B cell (primary cell): ENCODE measurements around the gene PHACTR1. TPM values are rescaled to one million over a fixed set of nuclear protein-coding genes. Genes with fewer than 3 reads are reported as not detected.

Source experiments
- ATAC-seq: fragments of 200-7000 bp; cut with Tn5 transposase; one replicate; pipeline ENCODE4 v1.10.0; 2021; ENCODE audit warnings: low read depth, mild to moderate bottlenecking, moderate number of reproducible peaks, moderate library complexity
- CTCF ChIA-PET: fragments of 350-600 bp; sonication (Branson Sonifier 250); formaldehyde crosslinking; loops from one replicate; lab custom pipeline; 2021; ENCODE audit warnings: antibody characterized with exemption, inconsistent platforms; lab: Charles Lee
- POLR2A ChIA-PET: fragments of 350-600 bp; sonication (Branson Sonifier 250); formaldehyde crosslinking; loops from one replicate; lab custom pipeline; 2021; ENCODE audit warnings: antibody characterized with exemption; lab: Charles Lee
- DNase-seq: peaks from one replicate; pipeline ENCODE4 v3.0.0; 2013
- H2AFZ ChIP-seq: 2 replicates; pipeline ENCODE4 v1.6.1; 2012; ENCODE audit warnings: mild to moderate bottlenecking, low read depth, low read length; ENCODE audit not compliant: insufficient read depth, poor library complexity, severe bottlenecking
- H3K27ac ChIP-seq, 2 donors: 1 replicate in 1 of 2; 2 replicates in 1 of 2; pipeline ENCODE4 v1.5.1; 2012 to 2013; ENCODE audit warnings: low read length in 2 of 2, mild to moderate bottlenecking in 2 of 2, moderate library complexity in 1 of 2
- H3K27me3 ChIP-seq, 4 experiments: fragments of 200-600 bp in 1 of 4; sonication (generic) in 1 of 4; replicated peaks in 1 of 4; 1 replicate in 2 of 4; 2 replicates in 2 of 4; pipeline versions ENCODE4 v1.6.1 to v1.7.0; 2013 to 2016; ENCODE audit warnings: low read length in 3 of 4, mild to moderate bottlenecking in 2 of 4, mixed read lengths in 1 of 4, moderate library complexity in 1 of 4; ENCODE audit not compliant: insufficient read depth in 4 of 4, control insufficient read depth in 3 of 4; ENCODE audit errors: control extremely low read depth in 1 of 4
- H3K36me3 ChIP-seq, 2 experiments: replicated peaks in 1 of 2; 1 replicate in 1 of 2; 2 replicates in 1 of 2; pipeline versions ENCODE4 v1.6.1 to v1.7.1; 2013; ENCODE audit warnings: low read length in 1 of 2; ENCODE audit not compliant: insufficient read depth in 2 of 2, control insufficient read depth in 1 of 2; ENCODE audit errors: control extremely low read depth in 1 of 2, extremely low read depth in 1 of 2
- H3K4me1 ChIP-seq, 2 donors: fragments of 200-600 bp in 1 of 2; sonication (generic) in 1 of 2; 1 replicate in 1 of 2; 2 replicates in 1 of 2; pipeline versions ENCODE4 v1.5.1 to v1.6.1; 2013 to 2017; ENCODE audit warnings: low read length in 2 of 2; ENCODE audit not compliant: control insufficient read depth in 2 of 2, insufficient read depth in 2 of 2
- H3K4me2 ChIP-seq: replicated peaks from 2 replicates; pipeline ENCODE3; 2012; ENCODE audit warnings: mild to moderate bottlenecking, low read depth, low read length; ENCODE audit not compliant: poor library complexity, severe bottlenecking
- H3K4me3 ChIP-seq, 5 experiments: fragments of 200-600 bp in 1 of 5; sonication (generic) in 1 of 5; 1 replicate in 3 of 5; 2 replicates in 2 of 5; pipeline versions ENCODE4 v1.5.1 to v1.7.0; 2011 to 2016; ENCODE audit warnings: low read length in 4 of 5, mild to moderate bottlenecking in 4 of 5, low read depth in 2 of 5, control low read depth in 1 of 5, moderate library complexity in 1 of 5; ENCODE audit not compliant: insufficient read depth in 1 of 5; ENCODE audit errors: control extremely low read depth in 1 of 5, extremely low read depth in 1 of 5
- H3K79me2 ChIP-seq: fragments of 200-600 bp; sonication (generic); one replicate; pipeline ENCODE4 v1.6.0; 2016; ENCODE audit warnings: low read length; ENCODE audit not compliant: control insufficient read depth, insufficient read depth
- H3K9ac ChIP-seq: fragments of 200-600 bp; sonication (generic); 2 replicates; pipeline ENCODE4 v1.6.1; 2017; ENCODE audit warnings: mild to moderate bottlenecking, low read length, moderate library complexity
- H3K9me3 ChIP-seq, 3 donors: one replicate each; pipeline versions ENCODE4 v1.6.1 to v1.7.1; 2013; ENCODE audit warnings: low read length in 2 of 3; ENCODE audit not compliant: control insufficient read depth in 2 of 3, insufficient read depth in 1 of 3; ENCODE audit errors: control extremely low read depth in 1 of 3
- H4K20me1 ChIP-seq: 2 replicates; pipeline ENCODE4 v1.6.0; 2012; ENCODE audit warnings: mild to moderate bottlenecking, low read length; ENCODE audit not compliant: insufficient read depth, control insufficient read depth, poor library complexity, severe bottlenecking
- H3K27ac Mint-ChIP-seq: one replicate; pipeline ENCODE4 v1.8.0; 2021; ENCODE audit warnings: mixed read lengths
- H3K27me3 Mint-ChIP-seq: one replicate; pipeline ENCODE4 v1.8.0; 2021; ENCODE audit warnings: mixed read lengths
- H3K4me1 Mint-ChIP-seq: one replicate; pipeline ENCODE4 v1.8.0; 2021; ENCODE audit warnings: mixed read lengths
- H3K4me3 Mint-ChIP-seq: one replicate; pipeline ENCODE4 v1.8.0; 2021; ENCODE audit warnings: mixed read lengths
- H3K9me3 Mint-ChIP-seq: one replicate; pipeline ENCODE4 v1.8.0; 2022; ENCODE audit warnings: mixed read lengths; ENCODE audit not compliant: insufficient read depth
- CTCF ChIP-seq: fragments of 200-600 bp; IDR thresholded peaks from one replicate; pipeline ENCODE4 v1.8.0; 2022; ENCODE audit warnings: antibody characterized with exemption, mild to moderate bottlenecking
- EZH2 ChIP-seq: IDR thresholded peaks from 2 replicates; pipeline ENCODE4 v1.6.1; 2012; ENCODE audit warnings: borderline replicate concordance, low read depth, mild to moderate bottlenecking, moderate library complexity, low read length; ENCODE audit not compliant: insufficient read depth, poor library complexity, severe bottlenecking
- WGBS: methylation state at CpG from one replicate; pipeline ENCODE4 v1.1.5; 2013; ENCODE audit warnings: missing lambda C conversion rate; ENCODE audit not compliant: insufficient coverage; 5-methylcytosine and 5-hydroxymethylcytosine counted together
- intact Hi-C: fragments of 100-400 bp; cut with micrococcal nuclease; formaldehyde crosslinking; loops from one replicate; pipeline ENCODE4 v1.10.0; 2022
- polyA plus RNA-seq: library from polyadenylated mRNA; depleted of rRNA; stranded (reverse); fragments of >200 nt; gene quantifications from 2 replicates; pipeline ENCODE4 v1.2.3, GENCODE V29; 2012
- total RNA-seq, 2 donors: library from RNA; stranded (reverse); fragments of 120-200 nt in 1 of 2; gene quantifications; 1 replicate in 1 of 2; 2 replicates in 1 of 2; pipeline versions ENCODE4 v1.2.3 to v1.2.4, GENCODE V29; 2013 to 2022

PHACTR1 gene
- total and polyA plus RNA-seq, 2 donors (not counting 1 experiment from before 2014, with no cell fraction given), result 30.2 to 129 TPM

GRCh38 chr6:13175087-13175486 is 458.5 kb downstream of the PHACTR1 start:
- DNase-seq, result no peak
- no peak overlapping the region for H3K4me2 ChIP-seq
- H3K9me3 ChIP-seq, result no peaks in the 10 kb centered on the region
- Mint-ChIP-seq H3K27me3 (peaks cover 28% of the 10 kb centered on the region), H3K4me1 (peaks cover 4% of the 10 kb centered on the region), H3K4me3 (no peak overlapping the region), H3K27ac (no peak overlapping the region), H3K9me3 (no peaks in the 10 kb centered on the region)
- intact Hi-C loops, result no loop called here
- no peaks in the 10 kb centered on the region for H4K20me1 ChIP-seq
- H3K27ac ChIP-seq, result no peak overlapping the region
- peaks cover 0 to 5% (median 2%) of the 10 kb centered on the region in 4 experiments for H3K27me3 ChIP-seq
- no peaks in the 10 kb centered on the region for H3K4me1 ChIP-seq
- CTCF ChIA-PET, result interaction anchor here (0.6 kb wide), 1 partner anchor 156 kb away, joined by 3 read pairs; no protein-coding TSS in a partner anchor
- no peaks in the 10 kb centered on the region for H3K36me3 ChIP-seq
- H3K79me2 ChIP-seq, result no peaks in the 10 kb centered on the region
- WGBS, result 80% methylated on average over 1 of the region's 2 CpGs
- TF ChIP-seq EZH2 (no peak), CTCF (no peak)
- no peak overlapping the region for H2AFZ ChIP-seq
- ATAC-seq, result no peak
- no peak overlapping the region for H3K9ac ChIP-seq
- H3K4me3 ChIP-seq, result no peak overlapping the region
- POLR2A ChIA-PET, result no interaction called here

GRCh38 chr6:13175759-13176158 is 459.2 kb downstream of the PHACTR1 start:
- no peak for ATAC-seq
- CTCF ChIA-PET, result interaction anchor here (0.6 kb wide), 1 partner anchor 155 kb away, joined by 3 read pairs; no protein-coding TSS in a partner anchor

More at GRCh38 chr6:13175759-13176158, 459.2 kb downstream of the PHACTR1 start:
- Histone ChIP-seq H3K4me3 (no peak overlapping the region), H3K4me1 (no peaks in the 10 kb centered on the region), H3K4me2 (no peak overlapping the region), H4K20me1 (no peaks in the 10 kb centered on the region), H3K27me3 (peaks cover 0 to 5% (median 2%) of the 10 kb centered on the region in 4 experiments), H3K9me3 (no peaks in the 10 kb centered on the region), H3K79me2 (no peaks in the 10 kb centered on the region), H3K27ac (no peak overlapping the region), H3K36me3 (no peaks in the 10 kb centered on the region), H3K9ac (no peak overlapping the region), H2AFZ (no peak overlapping the region)
- peaks cover 25% of the 10 kb centered on the region for H3K27me3 Mint-ChIP-seq
- H3K4me1 Mint-ChIP-seq, result peaks cover 4% of the 10 kb centered on the region
- H3K9me3 Mint-ChIP-seq, result no peaks in the 10 kb centered on the region
- POLR2A ChIA-PET, result no interaction called here
- intact Hi-C loops, result no loop called here
- no peak for DNase-seq
- TF ChIP-seq EZH2 (no peak), CTCF (no peak)
- H3K4me3 Mint-ChIP-seq, result no peak overlapping the region
- no peak overlapping the region for H3K27ac Mint-ChIP-seq
- WGBS, result 86% methylated on average over 2 of the region's 4 CpGs
